NOMO-1 (cell line): ENCODE results near the gene DMRTA1.
"Not testable (repeated sequence)": the region's sequence is repeated elsewhere in the genome, so short reads cannot be mapped to it uniquely, and the experiment has no call there.

Source experiments
- DNase-seq, 2 experiments: peaks; one replicate each; lab custom pipeline; 2025; ENCODE audit not compliant: unreplicated experiment in 2 of 2; lab: John Stamatoyannopoulos, UW

Gene DMRTA1

GRCh38 chr9:22457448-22457847, 10.8 kb downstream of the DMRTA1 start:
- no peak for DNase-seq

GRCh38 chr9:22463205-22463604, 16.6 kb downstream of the DMRTA1 start:
- DNase-seq: no peak

- no peak for DNase-seq
Observed at GRCh38 chr9:22469928-22470544, 23.4 kb downstream of the DMRTA1 start.

DNA sequence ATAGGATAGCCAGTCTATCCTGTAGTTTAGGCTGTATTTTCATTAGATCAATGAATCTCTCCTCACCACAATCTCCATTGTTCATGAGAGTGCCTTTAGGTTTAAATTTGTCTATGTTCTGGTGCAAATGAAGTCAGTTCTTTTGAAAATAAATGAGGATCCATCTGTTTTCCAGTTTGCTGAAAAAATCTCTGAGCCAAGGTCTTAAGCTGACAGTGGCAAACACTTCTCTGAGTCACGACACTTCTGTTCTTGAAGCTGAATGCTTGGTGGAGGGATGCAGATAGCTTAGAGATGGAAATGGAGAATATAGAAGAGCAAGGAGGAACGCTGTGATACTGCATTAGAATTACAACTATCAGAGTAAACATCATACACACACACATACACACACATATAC, 34.9 kb downstream of the DMRTA1 start:
- no peak for DNase-seq

- no peak for DNase-seq
Observed at GRCh38 chr9:22483528-22484070, 37.0 kb downstream of the DMRTA1 start.

GRCh38 chr9:22496197-22496596, 49.6 kb downstream of the DMRTA1 start:
- DNase-seq: not testable (repeated sequence)
